Retina (tissue), 1 donor: ENCODE measurements around the gene THOP1.
A peak's percentile ranks its signal among the peaks of the same experiment; 100 is the strongest.

ENCODE experiments used
- DNase-seq: peaks from one replicate; pipeline ENCODE4 v3.0.0-alpha.2; 2016

THOP1 gene

DNA sequence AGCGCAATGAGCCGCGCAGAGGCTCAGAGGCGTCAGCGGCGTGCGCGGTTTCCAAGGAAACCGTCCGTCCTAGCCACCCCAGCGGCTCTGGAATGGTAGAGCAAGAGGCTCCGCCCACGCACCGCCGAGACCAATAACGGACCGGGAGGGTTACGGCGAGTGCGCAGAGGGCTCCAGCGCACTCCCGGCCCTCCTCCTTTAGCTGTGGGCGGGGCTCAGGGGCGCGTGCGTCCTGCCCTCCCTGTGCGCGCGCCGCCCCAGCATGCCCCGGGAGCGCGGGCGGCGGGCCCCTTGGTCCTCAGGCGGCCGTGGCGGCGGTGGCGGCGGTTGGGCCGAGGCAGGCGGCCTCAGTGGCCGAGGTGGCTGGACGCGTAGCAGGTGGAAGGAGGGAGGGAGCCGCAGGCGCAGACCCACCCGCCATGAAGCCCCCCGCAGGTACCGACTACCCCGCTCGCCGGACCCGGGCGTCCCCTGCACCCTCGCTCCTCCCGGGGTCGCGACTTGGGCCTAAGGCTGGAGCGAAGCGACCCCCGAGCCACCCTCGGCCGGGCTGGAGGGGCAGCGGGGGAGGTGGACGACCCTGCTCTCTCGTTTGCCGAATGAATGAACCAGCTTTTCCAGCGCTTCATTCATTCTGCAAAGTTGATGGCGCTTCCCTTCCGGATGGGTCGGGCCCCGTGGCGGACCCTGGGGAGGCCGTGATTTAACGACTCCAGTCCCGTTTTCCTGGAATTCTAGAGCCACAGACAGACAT lies at the start of gene THOP1:
TSS of gene THOP1 (plus strand) at position 260 of the 754 bp plus-strand sequence. CDS start at position 420, 160 bp downstream.
- peak; percentile 97 for DNase-seq

DNA sequence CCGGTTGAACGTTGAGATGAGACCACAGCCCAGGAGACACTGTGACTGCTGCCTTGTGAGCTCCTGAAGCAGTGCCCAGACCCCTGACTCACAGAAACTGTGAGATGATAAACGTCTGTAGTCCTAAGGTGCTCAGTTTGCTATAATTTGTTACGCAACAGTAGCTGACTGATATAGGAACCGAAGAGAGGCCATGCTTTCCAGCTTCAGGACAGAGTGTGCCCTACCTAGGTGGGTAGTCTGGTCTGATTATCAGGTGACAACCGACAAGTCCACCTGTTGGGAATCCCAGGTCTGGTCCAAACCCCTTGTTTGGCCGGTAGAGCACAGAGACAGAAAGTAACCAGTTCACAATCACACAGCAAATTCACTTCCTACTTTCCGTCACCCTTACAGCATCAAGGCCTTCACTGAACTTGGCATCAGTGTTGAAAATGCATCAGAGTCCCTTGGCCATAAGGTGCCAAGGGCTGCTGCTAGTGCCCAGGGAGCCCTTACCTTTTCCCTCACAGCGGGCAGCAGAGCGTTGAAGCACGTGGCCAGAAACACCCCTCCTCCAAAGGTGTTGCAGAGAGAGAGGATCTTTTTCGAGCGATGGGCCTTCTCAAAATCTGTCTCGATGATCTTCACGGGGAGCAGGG lies 48.6 kb upstream of the THOP1 start:
- DNase-seq: no peak

DNA sequence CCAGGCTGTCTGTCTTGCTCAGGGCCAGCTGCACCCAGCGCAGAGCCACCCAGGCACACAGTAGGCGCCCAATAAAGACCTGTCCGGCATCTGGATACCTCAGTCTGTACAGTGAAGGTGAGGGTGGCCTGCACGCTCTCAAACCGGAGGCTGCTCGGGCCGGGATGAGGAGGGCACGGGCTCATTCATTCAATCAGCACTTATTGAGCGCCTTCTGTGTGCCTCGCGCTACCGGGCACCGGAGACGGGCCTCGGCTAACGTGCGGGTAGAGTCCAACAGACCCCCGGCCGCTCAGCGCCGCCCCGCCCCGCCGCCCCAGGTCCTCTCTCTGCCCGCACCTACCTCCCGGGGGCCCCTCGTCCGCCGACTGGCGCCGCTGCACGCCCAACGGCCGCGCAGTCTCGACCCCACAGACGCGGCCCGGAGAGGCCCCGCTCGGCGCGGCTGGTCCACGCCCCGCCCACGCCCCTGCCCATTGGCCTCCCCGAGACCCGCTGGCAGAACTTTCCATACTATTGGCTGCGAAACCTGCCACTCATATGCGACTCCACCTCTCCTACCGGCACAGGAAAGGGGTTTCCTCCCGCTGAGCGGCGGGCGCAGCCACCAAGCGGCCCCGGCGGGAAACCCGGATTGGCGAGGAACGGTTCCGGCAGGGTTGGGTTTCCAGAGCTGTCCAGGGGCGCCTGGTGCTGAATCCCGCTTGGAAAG lies 45.5 kb upstream of the THOP1 start, which contains the start of gene SLC39A3:
TSS of gene SLC39A3 (minus strand) at position 416 of the 712 bp plus-strand sequence. CDS start 2,760 bp downstream, outside the sequence.
- peak; percentile 97 for DNase-seq

DNA sequence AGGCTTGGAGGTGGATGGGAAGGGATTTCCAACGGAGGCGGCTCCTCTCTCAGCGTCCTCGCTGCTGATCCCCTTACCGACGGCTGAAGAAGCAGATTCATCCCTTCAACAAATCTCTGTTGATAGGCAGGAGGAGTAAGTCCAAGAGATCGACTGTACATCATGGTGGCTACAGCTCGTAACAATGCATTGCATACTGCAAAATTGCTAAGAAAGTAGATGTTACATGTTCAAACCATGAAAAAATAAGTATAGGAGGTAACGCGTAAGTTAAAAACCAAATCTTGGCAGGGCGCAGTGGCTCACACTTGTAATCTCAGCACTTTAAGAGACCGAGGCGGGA lies 45.0 kb upstream of the THOP1 start:
- DNase-seq: no peak

DNA sequence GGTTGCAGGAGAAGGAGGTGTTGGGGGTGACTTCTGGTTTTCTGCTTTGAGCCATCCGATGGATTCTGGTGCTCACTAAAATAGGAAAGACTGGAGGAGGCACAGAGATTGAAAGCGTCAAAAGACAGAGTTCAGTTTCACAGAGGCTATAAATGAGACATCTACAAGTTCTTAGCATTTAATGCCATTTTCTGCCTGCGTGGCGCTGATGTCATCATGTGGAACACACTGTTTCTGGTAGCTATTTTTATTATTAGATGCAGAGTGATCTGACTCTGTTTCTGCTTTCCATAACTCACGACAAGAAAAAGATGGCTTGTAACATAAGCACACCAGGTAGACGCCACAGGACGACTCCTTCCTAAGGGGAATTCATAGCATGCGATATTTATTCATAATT lies 42.2 kb upstream of the THOP1 start:
- DNase-seq: no peak

DNA sequence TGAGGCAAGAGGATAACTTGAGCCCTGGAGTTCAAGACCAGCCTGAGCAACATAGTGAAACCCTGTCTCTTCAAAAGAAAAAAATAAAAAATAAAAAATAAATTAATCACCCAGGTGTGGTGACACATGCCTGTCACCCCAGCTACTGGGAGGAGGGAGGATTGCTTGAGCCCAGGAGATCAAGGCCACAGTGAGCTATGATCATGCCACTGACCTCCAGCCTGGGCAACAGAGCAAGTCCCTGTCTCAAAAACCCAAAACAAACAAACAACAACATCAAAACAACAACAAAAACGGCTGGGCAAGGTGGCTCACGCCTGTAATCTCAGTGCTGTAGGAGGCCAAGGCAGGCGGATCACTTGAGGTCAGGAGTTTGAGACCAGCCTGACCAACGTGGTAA lies 41.2 kb upstream of the THOP1 start:
- DNase-seq: no peak

DNA sequence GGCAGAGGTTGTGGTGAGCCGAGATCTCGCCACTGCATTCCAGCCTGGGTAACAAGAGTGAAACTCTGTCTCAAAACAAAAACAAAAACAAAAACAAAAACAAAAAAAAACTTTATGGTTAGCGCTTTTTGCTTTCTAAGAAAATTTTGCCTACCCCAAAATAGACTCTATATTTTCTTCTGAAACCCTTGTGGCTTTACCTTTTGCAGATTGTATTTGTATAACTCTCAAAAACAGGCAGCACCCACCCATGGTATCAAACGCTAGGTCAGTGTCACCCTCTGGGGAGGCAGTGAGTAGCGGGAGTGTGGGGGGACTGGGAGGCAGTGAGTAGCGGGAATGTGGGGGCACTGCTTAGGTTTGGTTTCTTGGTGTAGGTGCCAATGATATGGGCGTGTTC lies 38.0 kb upstream of the THOP1 start:
- no peak for DNase-seq

DNA sequence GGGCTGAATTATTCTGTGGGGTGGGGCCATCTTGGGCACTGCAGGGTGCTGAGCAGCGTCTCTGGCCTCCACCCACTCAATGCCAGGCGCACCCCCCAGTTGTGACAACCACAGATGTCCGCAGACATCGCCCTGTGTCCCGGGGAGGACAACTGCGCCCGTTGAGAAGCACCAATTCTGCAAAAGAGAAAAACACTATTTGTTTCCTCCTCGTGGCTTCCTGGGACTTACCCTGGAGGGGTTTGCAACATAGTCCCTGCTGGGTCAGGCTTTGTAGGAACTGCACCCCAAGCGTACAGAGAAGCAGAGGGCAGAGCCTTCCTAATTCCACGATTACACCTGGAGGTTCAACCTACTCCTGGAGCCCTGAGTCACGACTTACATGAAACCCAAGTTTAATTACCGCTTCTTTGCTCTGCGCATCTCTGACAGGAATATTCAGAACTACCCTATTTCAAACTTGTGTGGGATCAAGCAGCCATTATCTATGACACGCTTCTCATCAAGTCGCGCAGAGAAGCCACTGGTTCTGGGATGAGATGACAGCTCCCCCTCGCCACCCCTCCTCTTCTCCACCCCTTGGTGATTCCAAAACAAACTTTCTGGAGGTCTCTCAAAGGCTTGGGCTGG lies 34.4 kb upstream of the THOP1 start:
- DNase-seq: no peak

DNA sequence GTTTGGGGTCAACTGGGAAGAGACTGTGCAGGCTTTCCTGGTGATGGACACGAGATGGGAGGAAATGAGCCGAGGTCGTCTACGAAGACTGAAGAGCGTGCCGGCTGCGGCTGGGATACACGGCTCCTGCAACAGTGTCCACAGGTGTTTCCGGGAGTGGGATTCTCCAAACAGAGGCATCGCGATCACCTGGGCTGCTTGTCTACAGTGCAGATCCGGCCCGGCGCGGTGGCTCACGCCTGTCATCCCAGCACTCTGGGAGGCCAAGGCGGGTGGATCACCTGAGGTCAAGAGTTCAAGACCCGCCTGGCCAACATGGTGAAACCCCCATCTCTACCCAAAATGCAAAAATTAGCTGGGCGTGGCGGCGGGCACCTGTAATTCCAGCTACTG lies 33.9 kb upstream of the THOP1 start:
- DNase-seq: no peak

DNA sequence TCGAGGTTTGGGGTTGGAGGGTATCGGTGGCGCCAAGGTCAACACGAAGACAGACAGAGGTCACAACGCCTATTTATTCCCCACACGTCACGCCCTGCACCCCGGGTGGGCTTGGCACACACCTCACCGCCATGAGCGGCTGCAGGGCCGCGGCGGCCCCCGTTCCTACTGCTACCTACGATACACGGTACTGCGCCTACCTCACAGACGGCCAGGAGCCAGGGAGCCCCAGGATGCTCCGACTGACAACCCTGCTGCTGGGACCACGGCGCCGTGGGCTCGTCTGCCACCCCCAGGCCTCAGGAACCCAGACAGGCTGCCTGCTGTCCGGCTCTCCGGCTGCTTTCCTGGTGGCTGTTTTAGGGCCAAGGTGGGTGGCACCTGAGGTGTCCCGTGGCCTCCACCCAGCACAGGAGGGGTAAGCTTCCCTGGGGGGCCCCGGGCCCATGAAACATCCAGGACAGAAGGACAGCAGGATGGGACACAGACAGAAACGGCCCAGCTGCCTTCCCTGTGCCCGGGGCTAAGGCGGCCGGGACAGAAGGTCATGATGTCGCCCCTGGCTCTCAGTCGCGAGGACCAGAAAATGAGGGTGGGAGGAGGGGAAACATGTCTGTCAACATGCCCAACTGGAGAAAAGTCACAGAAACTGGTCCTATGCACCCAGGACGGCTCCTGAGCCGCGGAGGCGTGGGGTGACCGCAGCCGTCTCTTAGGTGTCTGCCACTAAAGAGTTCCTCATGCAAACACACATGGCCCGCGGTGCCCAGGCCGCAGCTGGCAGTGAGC lies 30.4 kb upstream of the THOP1 start:
- no peak for DNase-seq

DNA sequence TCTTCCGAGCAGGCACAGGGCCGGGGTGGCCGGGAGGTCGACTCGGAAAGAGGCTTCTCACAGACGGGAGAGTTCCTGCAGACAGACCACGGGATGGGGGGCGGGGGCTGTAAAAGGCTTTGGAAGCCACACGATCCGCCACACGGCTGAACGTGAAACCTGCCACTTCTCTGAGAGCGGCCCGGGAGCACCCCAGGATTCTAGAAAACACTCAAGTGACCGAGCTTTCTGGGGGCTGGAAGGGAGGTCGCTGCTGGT lies 29.9 kb upstream of the THOP1 start:
- DNase-seq: no peak

DNA sequence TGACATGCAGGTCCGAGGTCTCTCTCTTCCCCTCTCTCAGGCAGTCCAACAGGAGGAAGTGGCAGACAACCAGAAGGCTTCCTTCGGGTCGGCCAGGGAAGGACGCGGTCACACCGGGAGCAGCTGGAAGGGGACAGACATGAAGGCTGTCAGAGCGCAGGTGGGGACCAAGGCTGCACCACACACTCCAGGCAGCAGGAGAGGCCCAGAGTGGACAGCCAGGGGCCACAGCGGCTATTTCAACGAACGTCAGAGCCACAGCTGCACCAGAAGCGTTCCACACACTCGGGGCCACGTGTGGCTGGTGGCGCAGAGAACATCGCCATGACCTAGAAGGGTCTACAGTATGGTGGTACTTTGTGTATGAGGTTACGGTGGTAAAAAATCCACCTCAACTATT lies 29.5 kb upstream of the THOP1 start:
- no peak for DNase-seq

DNA sequence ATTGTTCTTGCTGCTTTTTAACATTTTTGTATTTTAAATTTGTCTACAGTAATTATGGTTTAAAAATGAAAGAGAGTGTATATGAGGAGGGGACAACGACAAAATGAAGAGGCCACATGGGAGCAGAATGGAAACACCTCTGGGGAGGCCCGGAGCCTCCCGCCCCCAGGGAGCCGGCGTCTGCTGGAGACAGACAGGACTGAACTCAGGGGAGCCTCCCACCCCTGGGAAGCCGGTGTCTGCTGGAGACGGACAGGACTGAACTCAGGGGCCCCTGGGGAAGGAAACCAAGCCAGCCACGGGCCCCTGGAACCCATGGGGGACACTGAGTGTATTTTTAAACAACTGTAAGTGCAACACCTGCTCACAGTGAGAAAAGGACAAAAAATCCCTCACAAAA lies 28.8 kb upstream of the THOP1 start:
- DNase-seq: no peak

DNA sequence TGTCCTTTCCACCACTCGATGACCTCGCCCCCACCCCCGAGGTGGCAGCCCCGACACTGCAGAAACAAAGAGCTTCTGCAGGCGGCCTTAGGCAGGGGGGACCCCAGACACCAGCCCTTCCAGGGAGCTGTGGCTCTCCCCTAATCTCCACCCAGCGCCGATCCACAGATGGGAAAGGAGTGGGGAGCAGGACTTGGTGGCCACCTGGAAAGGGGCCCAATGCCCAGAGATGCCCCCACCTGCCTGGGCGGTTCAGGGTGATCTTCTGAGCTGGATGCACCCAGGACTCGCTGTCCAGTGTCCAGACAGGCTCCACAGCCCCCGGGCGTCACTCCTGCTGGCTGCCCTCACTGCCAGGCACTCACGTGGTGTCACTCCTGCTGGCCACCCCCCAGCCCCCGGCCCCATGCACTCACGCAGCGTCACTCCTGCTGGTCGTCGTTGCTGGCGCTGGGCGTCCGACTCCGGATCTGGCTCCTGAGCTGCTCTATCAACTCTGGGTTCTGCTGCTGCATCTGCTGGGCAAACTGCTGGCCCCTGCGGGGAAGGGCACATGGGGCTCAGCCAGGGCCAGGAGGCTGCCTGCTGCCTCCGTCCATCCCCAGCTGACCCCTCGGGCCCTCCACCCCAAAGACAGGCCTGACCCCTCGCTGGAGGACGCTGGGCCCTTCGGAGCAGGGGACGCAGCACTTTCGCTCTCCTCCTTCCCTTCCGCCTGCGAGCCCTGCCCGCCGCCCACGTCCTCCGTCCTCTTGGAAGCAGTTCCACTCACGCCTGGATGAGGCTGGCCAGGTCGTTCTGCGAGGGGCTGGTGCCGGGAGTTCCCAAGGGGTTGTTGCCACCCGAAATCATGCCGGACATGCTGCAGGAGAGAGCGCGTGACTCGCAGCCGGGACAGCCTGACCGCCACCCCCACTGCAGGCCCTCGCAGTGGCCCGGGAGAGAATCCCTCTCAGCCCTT lies 28.1 kb upstream of the THOP1 start:
- DNase-seq: no peak

DNA sequence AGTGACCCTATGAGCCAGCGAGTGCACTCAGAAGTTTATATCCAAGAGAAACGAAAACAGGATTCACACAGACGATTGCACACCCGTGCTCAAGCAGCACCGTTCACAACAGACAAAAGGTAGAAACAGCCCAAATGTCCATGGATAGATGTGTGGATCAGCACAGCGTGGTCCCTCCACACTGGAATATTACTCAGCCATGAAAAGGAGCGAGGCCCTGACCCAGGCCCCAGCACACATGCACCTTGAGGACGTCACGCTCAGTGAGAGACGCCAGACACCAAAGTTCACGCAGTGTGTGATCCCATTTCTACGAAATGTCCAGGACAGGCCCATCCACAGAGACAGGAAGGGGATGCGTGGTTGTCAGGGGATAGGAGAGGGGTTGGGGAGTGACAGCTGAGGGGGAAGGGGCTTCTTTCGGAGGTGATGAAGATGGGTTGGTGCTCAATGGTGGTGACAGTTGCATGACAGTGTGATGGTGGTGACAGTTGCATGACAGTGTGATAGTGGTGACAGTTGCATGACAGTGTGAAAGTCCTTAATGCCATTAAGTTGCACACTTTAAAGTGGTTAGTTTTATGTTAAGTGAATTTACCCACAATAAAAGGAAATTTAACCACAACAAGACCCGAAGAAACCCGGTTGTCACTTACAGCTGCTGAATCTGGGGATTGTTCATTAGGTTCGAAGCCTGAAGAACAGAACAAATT lies 26.5 kb upstream of the THOP1 start:
- no peak for DNase-seq

DNA sequence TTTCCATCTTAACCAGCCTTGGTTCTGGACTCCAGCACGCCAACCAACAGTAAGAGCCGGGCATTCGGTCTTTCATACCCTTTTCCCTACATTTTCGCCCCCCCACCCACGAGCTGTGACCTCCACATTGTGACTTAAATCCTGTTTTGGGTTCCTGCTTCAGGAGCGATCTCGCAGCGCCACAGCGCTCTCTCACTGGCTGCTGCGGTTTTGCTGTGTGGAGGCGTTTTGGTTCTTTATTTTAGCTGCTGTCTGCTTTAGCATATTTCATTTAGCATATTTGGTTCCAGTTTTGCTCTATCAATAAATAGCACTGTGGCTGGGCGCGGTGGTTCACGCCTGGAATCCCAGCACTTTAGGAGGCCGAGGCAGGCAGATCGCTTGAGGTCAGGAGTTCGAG lies 25.9 kb upstream of the THOP1 start:
- no peak for DNase-seq

DNA sequence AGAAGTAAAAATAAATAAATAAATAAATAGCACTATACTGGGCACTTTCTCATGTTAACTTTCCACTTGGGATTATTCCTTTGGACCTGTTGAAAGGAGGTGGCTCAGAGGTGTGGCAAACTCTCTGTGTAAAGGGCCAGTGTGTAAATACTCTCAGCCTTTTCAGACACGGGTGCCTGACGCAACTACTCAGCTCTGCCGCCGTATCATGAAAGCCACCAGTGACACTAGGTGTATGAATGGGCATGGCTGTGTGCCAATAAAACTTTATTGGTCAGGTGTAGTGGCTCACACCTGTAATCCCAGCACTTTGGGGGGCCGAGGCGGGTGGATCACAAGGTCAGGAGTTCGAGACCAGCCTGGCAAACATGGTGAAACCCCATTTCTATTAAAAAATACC lies 25.3 kb upstream of the THOP1 start:
- no peak for DNase-seq

DNA sequence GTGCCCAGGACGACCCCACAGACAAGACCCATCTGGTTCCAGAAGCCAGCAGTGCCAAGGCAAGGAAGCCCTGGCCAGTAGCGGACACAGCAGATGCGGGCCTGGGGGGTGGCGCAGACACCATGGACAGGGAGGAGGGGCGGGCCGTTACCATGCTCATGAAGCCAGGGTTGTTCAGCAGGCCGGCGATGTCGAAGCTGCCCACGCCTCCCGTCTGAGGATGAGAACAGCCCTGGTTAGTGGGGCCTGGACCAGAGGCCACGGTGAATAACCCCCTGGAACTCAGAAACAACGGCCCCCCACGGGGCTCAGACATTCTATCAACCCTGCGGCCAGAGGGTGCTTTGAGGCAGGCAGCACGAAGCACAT lies 24.0 kb upstream of the THOP1 start:
- no peak for DNase-seq

DNA sequence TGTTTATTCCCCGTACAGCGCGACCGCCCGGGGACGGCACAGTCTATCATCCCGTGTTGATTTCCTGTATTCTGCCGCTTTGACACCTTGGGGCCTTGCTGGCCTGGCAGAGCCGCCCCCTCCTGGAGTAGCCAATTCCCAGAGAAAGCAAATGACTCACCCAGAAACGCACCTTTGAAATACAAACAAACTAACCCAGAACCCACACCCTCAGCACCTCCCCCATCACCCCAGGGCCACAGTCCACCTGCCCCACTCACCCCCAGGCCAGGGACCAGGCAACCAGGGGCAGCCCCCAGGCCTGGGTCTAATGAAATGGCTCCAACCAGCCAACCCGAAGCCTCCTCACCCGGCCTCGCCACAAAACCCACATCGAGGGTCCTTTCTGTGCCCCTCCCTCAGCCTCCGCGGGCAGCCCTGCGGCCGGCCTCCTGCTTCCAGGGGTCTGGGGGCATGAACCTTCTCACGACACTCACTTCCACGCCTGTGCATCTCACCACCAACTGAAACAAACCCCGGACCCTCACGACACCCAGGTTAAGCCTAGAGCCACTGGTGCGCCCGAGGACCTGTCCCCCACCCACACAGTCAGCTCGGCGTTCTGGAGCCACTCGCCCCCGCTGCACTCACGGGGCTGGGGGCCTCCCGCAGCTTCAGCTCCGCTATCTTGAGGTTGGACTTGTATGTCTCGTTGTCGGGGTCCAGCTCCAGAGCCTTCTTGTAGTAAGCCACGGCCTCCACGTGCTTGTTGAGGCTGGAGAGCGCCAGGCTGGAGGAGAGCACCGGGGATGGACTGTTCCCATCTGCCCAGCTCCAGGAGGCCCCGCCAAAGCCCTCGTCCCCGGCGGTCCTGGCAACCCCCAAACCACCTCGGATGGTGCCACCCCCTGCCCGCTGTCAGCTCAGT lies 23.2 kb upstream of the THOP1 start:
- DNase-seq: no peak
